ENCODE measurements around the gene TAF8.
A peak's percentile ranks its signal among the peaks of the same experiment; 100 is the strongest.

The TAF8 gene

GRCh38 chr6:42123379-42124103 is 73.2 kb downstream of the TAF8 start:
- DNase-seq (ENCODE audit: low read depth, low spot score), result no peak

- DNase-seq (ENCODE audit: low read depth, low spot score), result no peak
These were observed 74.0 kb downstream of the TAF8 start for GRCh38 chr6:42124223-42124836.

DNA sequence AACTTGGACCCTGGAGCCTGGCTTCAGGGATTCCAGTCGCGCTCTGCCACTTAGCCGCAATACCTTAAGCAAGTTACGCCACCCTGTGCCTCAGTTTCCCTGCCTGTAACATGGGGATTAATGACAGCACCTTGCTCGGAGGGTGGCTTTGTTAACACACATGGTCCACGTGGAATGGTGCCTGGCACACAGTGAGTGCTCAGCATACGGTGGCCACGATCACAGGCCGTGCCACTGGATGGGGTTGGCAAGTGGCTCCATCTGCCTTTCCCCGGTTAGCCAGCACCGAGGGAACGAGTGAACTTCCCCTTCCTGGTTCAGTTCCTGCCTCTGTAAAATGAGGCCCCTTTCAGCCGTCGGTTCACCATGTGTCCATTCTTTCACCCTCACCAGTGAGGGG is 74.9 kb downstream of the TAF8 start:
- DNase-seq (ENCODE audit: low read depth, low spot score), result no peak

- no peak for DNase-seq (ENCODE audit: low read depth, low spot score)
These were observed 75.3 kb downstream of the TAF8 start for GRCh38 chr6:42125663-42126062.

DNA sequence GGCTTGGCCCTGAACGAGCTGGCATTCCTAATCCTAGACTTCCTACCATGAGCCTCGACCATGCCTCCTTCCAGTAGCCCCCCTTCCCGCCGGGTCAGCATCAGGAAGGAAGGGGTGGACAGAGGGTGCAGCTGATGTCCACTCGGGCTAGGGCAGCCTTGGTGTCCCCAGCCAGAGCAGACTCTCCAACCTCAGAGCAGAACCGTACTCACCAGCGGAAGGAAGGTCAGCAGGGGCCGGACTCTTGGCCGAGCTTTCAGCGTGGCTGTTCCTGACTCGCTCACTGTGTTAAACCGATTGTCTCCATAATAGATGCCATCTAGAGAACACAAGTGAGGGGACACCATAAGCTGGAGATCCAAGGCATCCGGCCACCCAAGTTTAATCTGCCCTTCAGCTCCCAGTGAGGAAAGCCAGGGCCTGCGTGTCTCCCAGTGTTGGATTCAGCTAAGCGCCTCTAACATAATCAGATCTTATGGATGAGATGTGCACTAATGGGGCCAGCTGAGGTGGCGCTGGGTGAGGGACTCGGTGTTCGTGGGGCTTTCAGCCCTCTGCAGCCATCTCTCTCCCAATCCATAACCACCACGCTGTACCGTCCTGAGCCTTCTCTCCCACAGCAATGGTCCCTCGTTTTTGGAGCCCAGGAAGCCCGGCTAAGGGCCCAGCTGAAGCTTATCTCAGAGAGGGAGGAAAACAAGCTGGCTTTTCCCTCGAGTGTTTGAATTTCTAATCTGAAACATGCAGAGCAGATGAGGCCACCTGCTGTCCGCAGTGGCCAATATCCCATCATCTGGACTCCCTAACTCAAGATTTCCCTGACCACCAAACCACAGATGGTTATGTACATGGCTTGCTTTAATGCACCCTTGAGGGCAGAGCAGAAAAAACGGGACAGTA is 78.4 kb downstream of the TAF8 start:
- no peak for DNase-seq (ENCODE audit: low read depth, low spot score)

GRCh38 chr6:42129360-42129676 is 79.0 kb downstream of the TAF8 start:
- DNase-seq (ENCODE audit: low read depth, low spot score), result no peak

DNA sequence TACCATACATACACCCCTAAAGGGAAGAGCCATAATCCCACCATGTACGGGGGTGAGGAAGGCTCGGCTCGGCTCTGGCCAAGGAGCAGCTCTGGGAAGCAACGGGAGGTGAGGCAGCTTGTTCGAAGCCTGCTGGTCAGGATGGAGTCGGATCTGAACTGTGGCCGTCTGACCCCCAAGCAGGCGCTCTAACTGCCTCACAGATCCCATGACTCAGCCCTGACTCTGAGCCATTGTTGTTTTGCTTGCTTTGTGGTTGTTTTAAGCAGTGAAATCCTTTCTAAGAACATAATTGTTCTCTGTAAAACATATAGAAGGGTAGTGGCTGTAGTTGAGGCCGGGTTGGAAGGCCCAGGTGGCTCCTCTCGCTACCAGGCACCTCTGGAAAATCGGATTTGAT is 81.2 kb downstream of the TAF8 start:
- DNase-seq (ENCODE audit: low read depth, low spot score), result no peak

DNA sequence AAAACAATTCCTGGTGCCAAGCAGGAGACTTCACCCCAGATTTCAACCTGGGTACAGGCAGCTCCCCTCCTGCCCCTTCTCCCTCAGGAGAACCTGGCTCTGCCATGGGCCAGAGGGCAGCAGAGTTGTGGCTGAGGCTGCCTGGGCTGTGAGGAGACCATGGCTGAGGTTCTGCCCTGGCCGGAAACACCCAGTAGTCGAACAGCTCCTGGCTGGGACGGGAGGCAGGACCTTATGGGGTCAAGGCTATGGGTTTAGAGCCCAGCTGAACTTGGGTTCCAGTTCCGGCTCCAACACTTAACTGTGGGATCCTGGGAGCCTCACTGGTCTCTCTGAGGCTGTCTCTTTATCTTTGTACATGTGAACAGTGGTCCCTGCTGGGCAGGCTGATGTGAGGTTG is 83.6 kb downstream of the TAF8 start:
- DNase-seq (ENCODE audit: low read depth, low spot score), result no peak

- no peak for DNase-seq (ENCODE audit: low read depth, low spot score)
These were observed 84.8 kb downstream of the TAF8 start for GRCh38 chr6:42135161-42135560.

- DNase-seq (ENCODE audit: low read depth, low spot score), result no peak
These were observed 85.4 kb downstream of the TAF8 start for GRCh38 chr6:42135722-42136121.

- DNase-seq (ENCODE audit: low read depth, low spot score), result peak; percentile 95
These were observed 86.3 kb downstream of the TAF8 start for GRCh38 chr6:42136508-42137193.

All from iPS DF 19.7 (cell line).